GM12878 (cell line): ENCODE results near the gene DAAM1. TPM values are rescaled to one million over a fixed set of nuclear protein-coding genes. Genes with fewer than 3 reads are reported as not detected.
A peak's percentile ranks its signal among the peaks of the same experiment; 100 is the strongest.

Source experiments
- BACH1 ChIP-seq: fragments of 450-650 bp; IDR thresholded peaks from 2 replicates; pipeline ENCODE4 v1.6.1; 2017; ENCODE audit warnings: mild to moderate bottlenecking, borderline replicate concordance
- BRCA1 ChIP-seq: IDR thresholded peaks from 2 replicates; pipeline ENCODE4 v1.6.1; 2011; ENCODE audit warnings: low read depth, low read length, improper control_type of control experiment
- CBFB ChIP-seq: IDR thresholded peaks from 2 replicates; pipeline ENCODE4 v1.6.1; 2016; ENCODE audit warnings: antibody characterized with exemption, low read depth
- E2F8 ChIP-seq: fragments of 450-650 bp; IDR thresholded peaks from 2 replicates; pipeline ENCODE4 v1.6.1; 2018; ENCODE audit warnings: mild to moderate bottlenecking, low read depth, moderate library complexity; ENCODE audit not compliant: partially characterized antibody
- IRF4 ChIP-seq: IDR thresholded peaks from 2 replicates; pipeline ENCODE4 v1.6.1; 2011; ENCODE audit warnings: low read depth, low read length
- JUNB ChIP-seq: IDR thresholded peaks from 2 replicates; pipeline ENCODE4 v1.6.1; 2016; ENCODE audit warnings: antibody characterized with exemption, mild to moderate bottlenecking
- MEF2A ChIP-seq: IDR thresholded peaks from 2 replicates; pipeline ENCODE4 v1.6.1; 2011; ENCODE audit warnings: low read depth, mild to moderate bottlenecking, low read length, moderate library complexity; ENCODE audit not compliant: insufficient read depth
- NFXL1 ChIP-seq: fragments of 450-650 bp; IDR thresholded peaks from 2 replicates; pipeline ENCODE4 v1.6.1; 2017; ENCODE audit warnings: antibody characterized with exemption, mild to moderate bottlenecking, borderline replicate concordance
- NR2F1 ChIP-seq: fragments of 450-650 bp; conservative IDR thresholded peaks from 2 replicates; pipeline ENCODE4 v1.6.1; 2017; ENCODE audit warnings: mild to moderate bottlenecking
- NRF1 ChIP-seq: conservative IDR thresholded peaks from 2 replicates; pipeline ENCODE4 v1.6.1; 2011; ENCODE audit warnings: mild to moderate bottlenecking, low read depth, low read length, improper control_type of control experiment
- PKNOX1 ChIP-seq: fragments of 450-650 bp; IDR thresholded peaks from 2 replicates; pipeline ENCODE4 v1.6.1; 2016; ENCODE audit warnings: mild to moderate bottlenecking
- POLR2AphosphoS2 ChIP-seq: IDR thresholded peaks from 2 replicates; pipeline ENCODE4 v1.6.1; 2011; ENCODE audit warnings: low read depth, mild to moderate bottlenecking, low read length, improper control_type of control experiment, moderate library complexity
- POLR2AphosphoS5 ChIP-seq: IDR thresholded peaks from 2 replicates; pipeline ENCODE4 v1.6.1; 2011; ENCODE audit warnings: mild to moderate bottlenecking, low read length, inconsistent platforms
- RBBP5 ChIP-seq: fragments of 200-600 bp; sonication (generic); conservative IDR thresholded peaks from 2 replicates; pipeline ENCODE4 v1.6.1; 2016
- RFX5 ChIP-seq: IDR thresholded peaks from 2 replicates; pipeline ENCODE4 v1.6.1; 2011; ENCODE audit warnings: low read depth, low read length, improper control_type of control experiment
- SKIL ChIP-seq: fragments of 450-650 bp; IDR thresholded peaks from 2 replicates; pipeline ENCODE4 v1.6.1; 2017; ENCODE audit warnings: mild to moderate bottlenecking, low read depth, inconsistent platforms; ENCODE audit not compliant: poor library complexity, severe bottlenecking
- SMAD5 ChIP-seq: IDR thresholded peaks from 2 replicates; pipeline ENCODE4 v1.6.1; 2016; ENCODE audit warnings: antibody characterized with exemption, low read depth
- SP1 ChIP-seq: IDR thresholded peaks from one replicate; pipeline ENCODE4 v1.6.1; 2011; ENCODE audit warnings: low read depth, low read length
- TAF1 ChIP-seq: IDR thresholded peaks from 2 replicates; pipeline ENCODE4 v1.6.1; 2011; ENCODE audit warnings: mild to moderate bottlenecking, low read depth, low read length, borderline replicate concordance
- YY1 ChIP-seq: IDR thresholded peaks from 2 replicates; pipeline ENCODE4 v1.6.1; 2011; ENCODE audit warnings: low read depth, mild to moderate bottlenecking, low read length
- ZNF217 ChIP-seq: fragments of 450-650 bp; IDR thresholded peaks from 2 replicates; pipeline ENCODE4 v1.6.1; 2017; ENCODE audit warnings: antibody characterized with exemption, mild to moderate bottlenecking
- ZNF274 ChIP-seq: IDR thresholded peaks from one replicate; pipeline ENCODE4 v1.8.0; 2011; ENCODE audit not compliant: insufficient read length, insufficient read depth
- polyA plus RNA-seq, 11 experiments: library from polyadenylated mRNA; depleted of rRNA in 4 of 11; unstranded in 6 of 11; stranded (reverse) in 5 of 11; fragments of >200 nt; fragmentation: Nextera tagmentation in 4 of 11; fragmentation: Illumina TruSeq in 1 of 11; extraction: Ambion mirVana in 4 of 11; extraction: Trizol in 1 of 11; gene quantifications; 1 replicate in 1 of 11; 2 replicates in 10 of 11; pipeline versions ENCODE4 v1.2.1 to v1.2.3, GENCODE V29; 2011 to 2016; ENCODE audit warnings: inconsistent platforms in 2 of 11, missing spikeins in 2 of 11, low read depth in 1 of 11
- total RNA-seq, 4 experiments: library from RNA; depleted of rRNA in 3 of 4; stranded (reverse); fragments of >200 nt in 3 of 4; fragmentation: Illumina TruSeq in 1 of 4; extraction: Trizol in 1 of 4; gene quantifications; 2 replicates each; pipeline versions ENCODE4 v1.2.1 to v1.2.3, GENCODE V29; 2013 to 2021
- TF ChIP-seq, protein P1 (sequence below): fragments of 450-650 bp; formaldehyde crosslinking; IDR thresholded peaks from 2 replicates; pipeline ENCODE4 v1.4.0; 2022; ENCODE audit warnings: mild to moderate bottlenecking, moderate library complexity

DAAM1 gene
- total and polyA plus RNA-seq, 10 of the 15 experiments (the other 5 are each of a cell fraction or from before 2014, with no cell fraction given) = 13.8 to 32.4 (median 24.2) TPM

GRCh38 chr14:59148334-59148900 lies 40.0 kb upstream of the DAAM1 start (continued):
- TF ChIP-seq POLR2AphosphoS5 = no peak
- TF ChIP-seq YY1 = no peak
- TF ChIP-seq BRCA1 = no peak
- TF ChIP-seq ZNF217 = 0 out of 2 replicates have a peak, but pooled peaks have one; percentile 29
- no peak for TF ChIP-seq ZNF274
- TF ChIP-seq NRF1 = no peak
- no peak for TF ChIP-seq RBBP5
- no peak for TF ChIP-seq SP1
- TF ChIP-seq TAF1 = no peak
- TF ChIP-seq SKIL = no peak
- no peak for TF ChIP-seq NFXL1
- TF ChIP-seq SMAD5 = no peak
- no peak for TF ChIP-seq JUNB
- no peak for TF ChIP-seq POLR2AphosphoS2
- TF ChIP-seq MEF2A = no peak
- TF ChIP-seq RFX5 = no peak
- TF ChIP-seq PKNOX1 = no peak
- no peak for TF ChIP-seq NR2F1
- no peak for TF ChIP-seq CBFB
- no peak for TF ChIP-seq BACH1
- TF ChIP-seq IRF4 = no peak
- TF ChIP-seq, protein P1, sequence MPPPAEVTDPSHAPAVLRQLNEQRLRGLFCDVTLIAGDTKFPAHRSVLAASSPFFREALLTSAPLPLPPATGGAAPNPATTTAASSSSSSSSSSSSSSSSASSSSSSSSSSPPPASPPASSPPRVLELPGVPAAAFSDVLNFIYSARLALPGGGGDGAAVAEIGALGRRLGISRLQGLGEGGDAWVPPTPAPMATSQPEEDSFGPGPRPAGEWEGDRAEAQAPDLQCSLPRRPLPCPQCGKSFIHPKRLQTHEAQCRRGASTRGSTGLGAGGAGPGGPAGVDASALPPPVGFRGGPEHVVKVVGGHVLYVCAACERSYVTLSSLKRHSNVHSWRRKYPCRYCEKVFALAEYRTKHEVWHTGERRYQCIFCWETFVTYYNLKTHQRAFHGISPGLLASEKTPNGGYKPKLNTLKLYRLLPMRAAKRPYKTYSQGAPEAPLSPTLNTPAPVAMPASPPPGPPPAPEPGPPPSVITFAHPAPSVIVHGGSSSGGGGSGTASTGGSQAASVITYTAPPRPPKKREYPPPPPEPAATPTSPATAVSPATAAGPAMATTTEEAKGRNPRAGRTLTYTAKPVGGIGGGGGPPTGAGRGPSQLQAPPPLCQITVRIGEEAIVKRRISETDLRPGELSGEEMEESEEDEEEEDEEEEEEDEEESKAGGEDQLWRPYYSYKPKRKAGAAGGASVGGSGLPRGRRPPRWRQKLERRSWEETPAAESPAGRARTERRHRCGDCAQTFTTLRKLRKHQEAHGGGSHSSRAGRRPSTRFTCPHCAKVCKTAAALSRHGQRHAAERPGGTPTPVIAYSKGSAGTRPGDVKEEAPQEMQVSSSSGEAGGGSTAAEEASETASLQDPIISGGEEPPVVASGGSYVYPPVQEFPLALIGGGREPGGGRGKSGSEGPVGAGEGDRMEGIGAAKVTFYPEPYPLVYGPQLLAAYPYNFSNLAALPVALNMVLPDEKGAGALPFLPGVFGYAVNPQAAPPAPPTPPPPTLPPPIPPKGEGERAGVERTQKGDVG (CRISPR knock-in tag) = no peak
- no peak for TF ChIP-seq E2F8
